Neural cell (in vitro differentiated cells): ENCODE results near the gene NPIPA2. TPM values are rescaled to one million over a fixed set of nuclear protein-coding genes. Genes with fewer than 3 reads are reported as not detected.
"Not testable (repeated sequence)": the region's sequence is repeated elsewhere in the genome, so short reads cannot be mapped to it uniquely, and the experiment has no call there.

Source experiments
- H2AFZ ChIP-seq: fragments of 200-600, 300-800 bp; sonication (generic), shearing (Covaris generic); 2 replicates; pipeline ENCODE4 v1.6.0; 2014; ENCODE audit warnings: low read depth, mild to moderate bottlenecking, antibody characterized with exemption, low read length, moderate library complexity
- H3F3A ChIP-seq: fragments of 200-600 bp; shearing (Covaris generic); 2 replicates; pipeline ENCODE4 v1.6.1; 2016; ENCODE audit warnings: mild to moderate bottlenecking, moderate library complexity, mixed read lengths, antibody characterized with exemption, low read length; ENCODE audit not compliant: insufficient read depth, poor library complexity, severe bottlenecking
- H3K27ac ChIP-seq: fragments of 200-600, 300-800 bp; sonication (generic), shearing (Covaris generic); 2 replicates; pipeline ENCODE4 v1.5.1; 2014; ENCODE audit warnings: mild to moderate bottlenecking, low read length, moderate library complexity
- H3K27me3 ChIP-seq: fragments of 300-800, 200-600 bp; sonication (generic), shearing (Covaris generic); 2 replicates; pipeline ENCODE4 v1.6.0; 2014; ENCODE audit warnings: mild to moderate bottlenecking, low read depth, low read length, moderate library complexity; ENCODE audit not compliant: insufficient read depth
- H3K36me3 ChIP-seq: fragments of 300-800, 200-600 bp; sonication (generic), shearing (Covaris generic); 2 replicates; pipeline ENCODE4 v1.5.1; 2014; ENCODE audit warnings: mild to moderate bottlenecking, antibody characterized with exemption, low read length, moderate library complexity; ENCODE audit not compliant: insufficient read depth
- H3K4me2 ChIP-seq: fragments of 300-800, 200-600 bp; sonication (generic), shearing (Covaris generic); 2 replicates; pipeline ENCODE4 v1.6.0; 2014; ENCODE audit warnings: mild to moderate bottlenecking, low read length
- H3K4me3 ChIP-seq: fragments of 300-800, 200-600 bp; sonication (generic), shearing (Covaris generic); 2 replicates; pipeline ENCODE4 v1.5.1; 2014; ENCODE audit warnings: mild to moderate bottlenecking, low read length, moderate library complexity
- H3K79me2 ChIP-seq: fragments of 200-600 bp; shearing (Covaris generic); replicated peaks from 2 replicates; pipeline ENCODE4 v1.6.0; 2014; ENCODE audit warnings: mild to moderate bottlenecking, low read length, moderate library complexity; ENCODE audit not compliant: insufficient read depth
- H3K9ac ChIP-seq: fragments of 300-800, 200-600 bp; sonication (generic), shearing (Covaris generic); 2 replicates; pipeline ENCODE4 v1.6.1; 2016; ENCODE audit warnings: mild to moderate bottlenecking, low read length, mixed read lengths
- H3K9me2 ChIP-seq: fragments of 200-600 bp; shearing (Covaris generic); 2 replicates; pipeline ENCODE4 v1.6.1; 2016; ENCODE audit warnings: mild to moderate bottlenecking, low read length, mixed read lengths; ENCODE audit not compliant: insufficient read depth
- H3K9me3 ChIP-seq: fragments of 200-600, 300-800 bp; sonication (generic), shearing (Covaris generic); 2 replicates; pipeline ENCODE4 v1.6.1; 2016; ENCODE audit warnings: mild to moderate bottlenecking, mixed run types, low read length, moderate library complexity, mixed read lengths
- H4K20me1 ChIP-seq: fragments of 200-600 bp; shearing (Covaris generic); 2 replicates; pipeline ENCODE4 v1.6.1; 2016; ENCODE audit warnings: mild to moderate bottlenecking, mixed run types; ENCODE audit not compliant: insufficient read depth
- polyA plus RNA-seq: library from polyadenylated mRNA; depleted of rRNA; stranded (reverse); fragments of >200 nt; gene quantifications from 2 replicates; pipeline ENCODE4 v1.2.3, GENCODE V29; 2014

NPIPA2 gene
- polyA plus RNA-seq, 1 donor from 2014 or later: 2.4 TPM

DNA sequence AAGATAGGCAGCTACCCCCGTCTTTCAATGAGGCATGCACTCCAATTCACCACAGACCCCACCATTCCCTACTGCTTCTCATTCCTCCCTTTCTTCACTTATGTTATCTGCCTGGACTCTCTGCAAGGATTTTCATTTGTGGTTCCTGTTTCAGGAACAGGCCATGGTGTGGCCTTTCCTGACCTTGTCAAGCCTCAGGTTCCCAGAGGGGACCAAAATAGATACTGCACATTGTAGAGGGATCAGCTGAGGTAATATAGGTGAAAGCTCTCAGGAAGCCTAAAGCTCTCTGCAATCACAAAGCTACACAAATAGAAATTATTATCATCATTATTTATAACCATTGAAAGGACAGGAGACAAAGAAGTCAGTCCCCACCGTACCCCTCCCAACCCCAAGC, 50.6 kb downstream of the NPIPA2 start:
- not testable (repeated sequence) for H3F3A ChIP-seq, H3K4me2 ChIP-seq

DNA sequence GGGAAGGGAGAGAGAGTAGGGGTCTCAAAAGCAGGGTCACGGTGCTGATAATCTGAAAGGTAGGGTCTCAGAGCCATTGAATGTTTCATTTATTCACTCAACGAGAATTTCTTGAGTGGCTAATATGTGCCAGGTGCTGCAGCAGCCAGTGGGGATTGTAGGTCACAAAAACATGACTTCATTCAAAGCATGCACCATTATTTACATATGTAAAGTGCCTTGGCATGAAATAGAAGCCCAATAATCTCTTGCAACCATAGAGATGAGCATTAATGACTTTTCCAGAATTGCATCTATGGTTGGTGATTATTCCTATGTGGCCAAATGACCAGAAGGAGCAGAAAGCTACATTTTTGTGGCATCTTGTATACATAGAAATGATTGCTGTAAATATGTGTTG, 55.2 kb downstream of the NPIPA2 start:
- not testable (repeated sequence) for H3K79me2 ChIP-seq, H3K4me2 ChIP-seq, H3K27me3 ChIP-seq, H4K20me1 ChIP-seq, H3F3A ChIP-seq, H3K9me2 ChIP-seq, H3K4me3 ChIP-seq, H3K9me3 ChIP-seq, H2AFZ ChIP-seq, H3K27ac ChIP-seq, H3K36me3 ChIP-seq, H3K9ac ChIP-seq

More for the DNA sequence above, 50.6 kb downstream of the NPIPA2 start:
- H3K79me2 ChIP-seq, H3K4me3 ChIP-seq, H3K36me3 ChIP-seq, H3K9me3 ChIP-seq, H3K27me3 ChIP-seq, H3K9ac ChIP-seq, H3K9me2 ChIP-seq, H2AFZ ChIP-seq, H3K27ac ChIP-seq, H4K20me1 ChIP-seq: not testable (repeated sequence)

DNA sequence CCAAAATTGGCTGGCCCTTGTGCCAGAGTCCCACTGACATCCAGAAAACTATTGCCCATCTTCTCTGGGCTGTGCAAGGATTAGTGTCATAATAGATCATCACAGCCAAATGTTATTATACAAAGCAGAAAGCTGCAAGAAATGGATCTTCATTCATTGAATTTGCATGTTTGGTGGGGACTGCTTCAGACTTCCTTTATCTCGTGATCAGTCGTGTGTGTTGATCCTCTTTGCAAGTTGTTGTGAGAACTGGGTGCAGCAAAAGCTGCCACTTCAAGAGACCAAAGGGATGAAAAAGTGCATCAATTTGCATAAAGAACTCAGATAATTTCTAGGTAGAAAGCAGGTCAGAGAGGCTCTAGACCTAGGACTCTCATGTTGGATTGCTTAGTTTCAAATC, 61.2 kb downstream of the NPIPA2 start:
- H3F3A ChIP-seq, H3K79me2 ChIP-seq, H4K20me1 ChIP-seq, H3K9me2 ChIP-seq, H3K4me3 ChIP-seq, H3K9me3 ChIP-seq, H3K27ac ChIP-seq, H2AFZ ChIP-seq, H3K27me3 ChIP-seq, H3K9ac ChIP-seq, H3K4me2 ChIP-seq, H3K36me3 ChIP-seq: not testable (repeated sequence)

DNA sequence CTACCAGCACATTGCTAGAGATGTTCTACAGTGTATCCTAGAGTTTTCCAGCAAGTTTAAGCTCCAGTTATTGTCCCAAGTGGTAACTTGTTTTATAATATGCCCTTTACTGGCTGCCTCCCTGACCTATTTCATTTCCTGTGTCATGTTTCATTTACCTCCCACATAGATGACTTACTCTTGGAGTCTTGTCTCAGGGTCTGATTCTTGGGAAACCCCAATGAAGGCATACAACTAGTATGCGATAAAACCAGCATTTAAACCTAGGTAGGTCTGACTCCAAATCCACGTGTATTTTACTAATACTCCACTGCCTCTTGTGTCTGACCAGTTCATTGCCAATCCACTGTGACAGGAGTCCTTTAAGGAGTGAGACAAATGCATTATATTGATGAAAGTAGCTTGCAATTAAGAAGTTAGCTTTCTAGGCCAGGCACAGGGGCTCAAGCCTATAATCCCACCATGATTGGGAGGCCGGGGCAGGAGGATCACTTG, 64.9 kb downstream of the NPIPA2 start:
- H3K9ac ChIP-seq, H3K9me3 ChIP-seq, H3K4me2 ChIP-seq, H3F3A ChIP-seq, H2AFZ ChIP-seq, H3K36me3 ChIP-seq, H4K20me1 ChIP-seq, H3K27me3 ChIP-seq, H3K4me3 ChIP-seq, H3K79me2 ChIP-seq, H3K27ac ChIP-seq, H3K9me2 ChIP-seq: not testable (repeated sequence)

DNA sequence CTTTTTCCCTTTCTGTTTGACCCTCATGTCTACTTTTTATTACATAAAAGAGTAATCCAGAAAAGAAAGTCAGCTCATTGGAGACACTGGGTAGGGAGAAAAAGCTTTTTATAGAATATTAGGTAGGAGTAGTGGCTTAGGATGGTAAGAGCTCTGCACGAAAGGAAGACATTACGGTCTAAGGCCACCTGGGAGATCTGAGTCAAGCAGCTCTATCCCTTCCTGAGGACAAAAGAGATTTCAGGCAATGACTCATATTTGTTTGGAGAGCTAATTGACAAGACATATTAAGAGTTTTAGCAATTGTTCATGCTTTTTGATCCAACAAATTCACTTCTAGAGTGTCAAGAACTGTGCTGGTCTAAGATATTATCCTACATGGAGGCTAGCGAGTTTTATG, 71.6 kb downstream of the NPIPA2 start:
- not testable (repeated sequence) for H3K4me3 ChIP-seq, H3K27ac ChIP-seq, H3K9me2 ChIP-seq, H2AFZ ChIP-seq, H3F3A ChIP-seq, H3K36me3 ChIP-seq, H3K79me2 ChIP-seq, H4K20me1 ChIP-seq, H3K9me3 ChIP-seq, H3K9ac ChIP-seq, H3K27me3 ChIP-seq, H3K4me2 ChIP-seq

Other genes with a start within 250 kb of the NPIPA2 start
- 19.1 and 22.3 TPM in 2 replicates for gene PARN, start 112.3 kb upstream of the NPIPA2 start, polyA plus RNA-seq
- 63.5 and 80.2 TPM in 2 replicates for gene BFAR, start 109.6 kb upstream of the NPIPA2 start, polyA plus RNA-seq
- not detected in 2 replicates for gene PLA2G10, start 48.2 kb upstream of the NPIPA2 start, polyA plus RNA-seq
- 3.3 and 3.4 TPM in 2 replicates for gene NPIPA3, start 39.1 kb upstream of the NPIPA2 start, polyA plus RNA-seq
- 34.5 and 45.6 TPM in 2 replicates for gene NOMO1, start 91.2 kb downstream of the NPIPA2 start, polyA plus RNA-seq
- gene NPIPA1, start 194.9 kb downstream of the NPIPA2 start, polyA plus RNA-seq: 124 and 151 TPM in 2 replicates
- 69.9 and 78.2 TPM in 2 replicates for gene PDXDC1, start 232.5 kb downstream of the NPIPA2 start, polyA plus RNA-seq